Activated CD8-positive, alpha-beta T cell treated with anti-CD3 and anti-CD28 coated beads for 36 hours (primary cell): Measurements from ENCODE around the gene XRCC3. TPM values are rescaled to one million over a fixed set of nuclear protein-coding genes. Genes with fewer than 3 reads are reported as not detected.

ENCODE experiments used
- ATAC-seq: fragments of 200-7000 bp; cut with Tn5 transposase; one replicate; pipeline ENCODE4 v1.10.0; 2021; ENCODE audit warnings: mild to moderate bottlenecking, moderate library complexity
- CTCF ChIA-PET: fragments of 350-600 bp; sonication (Branson Sonifier 250); formaldehyde crosslinking; loops from one replicate; lab custom pipeline; 2021; ENCODE audit warnings: antibody characterized with exemption; lab: Charles Lee
- POLR2A ChIA-PET: fragments of 350-600 bp; sonication (Branson Sonifier 250); formaldehyde crosslinking; loops from one replicate; lab custom pipeline; 2021; ENCODE audit warnings: antibody characterized with exemption; lab: Charles Lee
- DNase-seq: peaks from one replicate; pipeline ENCODE4 v3.0.0-alpha.2; 2020
- H3K27ac Mint-ChIP-seq: one replicate; pipeline ENCODE4 v1.8.0; 2021; ENCODE audit warnings: mild to moderate bottlenecking, mixed read lengths
- H3K27me3 Mint-ChIP-seq: one replicate; pipeline ENCODE4 v1.8.0; 2021; ENCODE audit warnings: mixed read lengths
- H3K36me3 Mint-ChIP-seq: one replicate; pipeline ENCODE4 v1.8.0; 2021; ENCODE audit warnings: low read depth, mixed read lengths
- H3K4me1 Mint-ChIP-seq: one replicate; pipeline ENCODE4 v1.8.0; 2021; ENCODE audit warnings: low read depth, mixed read lengths
- H3K4me3 Mint-ChIP-seq: one replicate; pipeline ENCODE4 v1.8.0; 2021; ENCODE audit warnings: mild to moderate bottlenecking, moderate library complexity, mixed read lengths
- H3K9me3 Mint-ChIP-seq: one replicate; pipeline ENCODE4 v1.8.0; 2021; ENCODE audit warnings: mixed read lengths
- CTCF ChIP-seq: fragments of 200-600 bp; IDR thresholded peaks from one replicate; pipeline ENCODE4 v1.8.0; 2022; ENCODE audit warnings: antibody characterized with exemption, mild to moderate bottlenecking
- intact Hi-C: fragments of 100-400 bp; cut with micrococcal nuclease; formaldehyde crosslinking; loops from one replicate; pipeline ENCODE4 v1.10.0; 2022
- total RNA-seq, 2 experiments: library from RNA; stranded (reverse); gene quantifications; one replicate each; pipeline ENCODE4 v1.2.3, GENCODE V29; 2021

The XRCC3 gene
- total RNA-seq, 2 experiments from 2014 or later, result 47.3 to 55.2 TPM

GRCh38 chr14:103687712-103688111, 27.5 kb downstream of the XRCC3 start:
- ChIA-PET CTCF (interaction anchor here (1.4 kb wide), 2 partner anchors 8 to 32 kb away, joined by 3 to 7 read pairs; no protein-coding TSS in a partner anchor), POLR2A (interaction anchor here (1.0 to 1.5 kb wide), 4 partner anchors 9 to 124 kb away, joined by 3 to 4 read pairs (median 3); no protein-coding TSS in a partner anchor)
- Mint-ChIP-seq H3K9me3 (no peaks in the 10 kb centered on the region), H3K36me3 (peaks cover 18% of the 10 kb centered on the region), H3K4me1 (no peaks in the 10 kb centered on the region), H3K4me3 (no peak overlapping the region), H3K27ac (no peak overlapping the region), H3K27me3 (no peaks in the 10 kb centered on the region)
- intact Hi-C loops, result no loop called here
- DNase-seq, result no peak
- no peak for TF ChIP-seq CTCF
- no peak for ATAC-seq

DNA sequence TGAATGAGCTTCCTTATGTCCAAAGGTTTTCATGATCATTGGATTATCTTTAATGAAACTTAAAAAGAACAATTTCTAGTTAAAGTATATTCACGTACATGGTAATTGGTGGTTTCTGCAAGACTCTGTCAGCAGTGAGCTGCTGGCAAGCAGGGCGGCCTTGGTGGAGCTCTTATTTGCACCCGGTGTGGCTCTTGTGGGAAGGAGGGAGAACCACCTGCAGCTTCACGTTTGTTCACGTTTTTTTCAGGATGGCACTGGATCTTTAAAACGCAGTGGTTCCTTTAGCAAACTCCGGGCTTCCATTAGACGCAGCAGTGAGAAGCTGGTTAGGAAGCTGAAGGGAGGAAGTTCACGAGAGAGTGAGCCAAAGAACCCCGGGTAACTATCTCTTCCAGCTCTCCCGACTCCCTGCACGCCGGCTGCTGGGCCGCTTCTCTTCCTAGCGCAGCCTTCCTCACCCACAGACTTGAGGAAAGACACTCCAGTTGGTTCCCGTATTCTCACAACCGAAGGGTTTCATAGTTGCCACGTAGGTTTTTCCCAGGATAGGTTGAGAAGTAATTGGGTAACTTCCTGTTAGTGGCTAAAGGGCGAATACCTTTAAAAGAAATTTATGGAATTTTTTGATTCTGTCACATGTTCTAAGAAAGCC, 28.3 kb downstream of the XRCC3 start:
- no peaks in the 10 kb centered on the region for H3K27me3 Mint-ChIP-seq
- H3K4me3 Mint-ChIP-seq, result no peak overlapping the region
- no peak overlapping the region for H3K27ac Mint-ChIP-seq
- ChIA-PET CTCF (interaction anchor here (0.6 to 1.4 kb wide), 3 partner anchors 22 to 120 kb away, joined by 3 read pairs; no protein-coding TSS in a partner anchor), POLR2A (interaction anchor here (0.6 to 1.5 kb wide), 4 partner anchors 14 to 124 kb away, joined by 3 to 4 read pairs (median 4); no protein-coding TSS in a partner anchor)
- no peaks in the 10 kb centered on the region for H3K4me1 Mint-ChIP-seq
- DNase-seq (no peak), ATAC-seq (no peak)
- intact Hi-C loops, result no loop called here
- TF ChIP-seq CTCF, result no peak
- no peaks in the 10 kb centered on the region for H3K9me3 Mint-ChIP-seq
- H3K36me3 Mint-ChIP-seq, result peaks cover 18% of the 10 kb centered on the region

GRCh38 chr14:103685276-103686211, 29.7 kb downstream of the XRCC3 start:
- Mint-ChIP-seq H3K9me3 (no peaks in the 10 kb centered on the region), H3K4me1 (no peaks in the 10 kb centered on the region), H3K36me3 (peaks cover 25% of the 10 kb centered on the region), H3K27ac (no peak overlapping the region), H3K27me3 (no peaks in the 10 kb centered on the region), H3K4me3 (no peak overlapping the region)
- ATAC-seq (no peak), DNase-seq (no peak)
- intact Hi-C loops, result no loop called here
- TF ChIP-seq CTCF, result no peak
- ChIA-PET CTCF (interaction anchor here (0.6 to 0.9 kb wide), 3 partner anchors 50 to 119 kb away, joined by 3 read pairs; no protein-coding TSS in a partner anchor), POLR2A (interaction anchor here (0.8 to 1.1 kb wide), 3 partner anchors 17 to 55 kb away, joined by 3 to 4 read pairs (median 3); no protein-coding TSS in a partner anchor)

DNA sequence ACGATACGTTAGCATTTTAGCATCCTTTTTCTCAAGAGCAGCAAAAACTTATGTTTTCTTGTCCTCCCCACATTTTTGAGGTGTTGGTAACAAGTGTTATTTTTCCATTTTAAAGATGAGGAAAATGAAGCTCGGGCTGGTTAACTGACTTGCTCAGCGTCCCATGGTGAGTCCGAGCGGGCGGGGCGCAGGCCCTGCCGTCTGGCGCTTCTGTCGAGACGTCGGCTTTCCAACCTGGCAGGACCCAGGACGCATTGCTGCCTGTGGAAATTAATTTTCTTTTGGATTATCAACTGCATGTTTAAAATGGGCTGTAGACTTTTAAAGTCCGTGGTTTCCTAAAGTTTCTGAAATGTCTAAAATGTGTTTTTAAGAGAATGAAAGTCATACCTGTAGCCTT, 30.4 kb downstream of the XRCC3 start:
- no peak for TF ChIP-seq CTCF
- peaks cover 28% of the 10 kb centered on the region for H3K36me3 Mint-ChIP-seq
- H3K9me3 Mint-ChIP-seq, result no peaks in the 10 kb centered on the region
- no peaks in the 10 kb centered on the region for H3K27me3 Mint-ChIP-seq
- no peaks in the 10 kb centered on the region for H3K4me1 Mint-ChIP-seq
- DNase-seq, result no peak
- POLR2A ChIA-PET, result interaction anchor here (0.8 to 1.1 kb wide), 2 partner anchors 18 to 56 kb away, joined by 3 to 4 read pairs; no protein-coding TSS in a partner anchor
- H3K4me3 Mint-ChIP-seq, result no peak overlapping the region
- no peak for ATAC-seq
- no peak overlapping the region for H3K27ac Mint-ChIP-seq
- intact Hi-C loops, result no loop called here
- CTCF ChIA-PET, result interaction anchor here (0.6 kb wide), 1 partner anchor 66 kb away, joined by 3 read pairs; no protein-coding TSS in a partner anchor
